GM19455 (cell line): ENCODE measurements around the gene SERPINB8.
"Not testable (repeated sequence)": the region's sequence is repeated elsewhere in the genome, so short reads cannot be mapped to it uniquely, and the experiment has no call there.

ENCODE experiments used
- ATAC-seq: cut with Tn5 transposase; IDR thresholded peaks from one replicate; pipeline ENCODE4 v1.9.1; 2021; ENCODE audit not compliant: unreplicated experiment

SERPINB8 gene, protein sequence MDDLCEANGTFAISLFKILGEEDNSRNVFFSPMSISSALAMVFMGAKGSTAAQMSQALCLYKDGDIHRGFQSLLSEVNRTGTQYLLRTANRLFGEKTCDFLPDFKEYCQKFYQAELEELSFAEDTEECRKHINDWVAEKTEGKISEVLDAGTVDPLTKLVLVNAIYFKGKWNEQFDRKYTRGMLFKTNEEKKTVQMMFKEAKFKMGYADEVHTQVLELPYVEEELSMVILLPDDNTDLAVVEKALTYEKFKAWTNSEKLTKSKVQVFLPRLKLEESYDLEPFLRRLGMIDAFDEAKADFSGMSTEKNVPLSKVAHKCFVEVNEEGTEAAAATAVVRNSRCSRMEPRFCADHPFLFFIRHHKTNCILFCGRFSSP

DNA sequence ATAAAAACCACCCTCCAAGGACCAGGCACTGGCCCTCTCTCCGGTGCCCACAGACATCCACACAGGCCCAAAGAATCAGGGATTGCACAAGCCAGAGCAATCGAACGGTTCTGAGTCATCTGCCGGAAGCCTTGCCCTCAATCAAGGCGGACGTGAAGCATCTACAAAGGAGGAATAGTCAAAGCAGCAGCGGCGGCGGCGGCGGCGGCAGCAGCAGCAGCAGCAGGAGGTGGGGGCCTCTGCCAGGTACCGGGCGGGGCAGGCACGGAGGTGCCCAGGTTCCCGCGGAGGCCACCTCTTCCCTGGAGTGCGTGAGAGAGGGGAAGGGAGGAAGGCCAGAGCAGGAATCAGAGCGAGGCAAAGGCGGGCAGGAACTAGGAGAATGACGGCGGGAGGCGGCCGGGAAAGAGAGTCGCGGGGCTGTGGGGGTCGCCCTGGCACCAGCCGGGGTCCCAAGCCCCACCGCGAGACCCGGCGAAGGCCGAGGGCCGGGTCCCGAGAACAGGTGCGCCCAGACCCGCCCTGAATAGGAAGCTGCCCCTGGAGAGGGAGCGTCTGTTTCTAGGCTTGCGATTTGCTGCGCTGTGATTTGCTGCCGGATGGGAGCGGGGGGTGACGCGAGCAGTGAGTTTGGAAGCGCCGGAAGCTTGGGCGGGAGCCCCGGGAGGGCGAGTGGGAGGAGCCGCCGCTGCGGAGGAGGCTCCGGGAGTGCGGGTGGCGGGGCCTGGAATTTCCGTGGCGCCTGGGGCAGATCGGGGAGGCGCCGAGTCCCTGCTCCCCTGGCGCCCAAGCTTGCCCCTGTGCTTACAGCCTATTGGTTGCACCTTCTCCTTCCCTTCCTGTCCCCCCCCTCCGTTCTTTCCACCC lies at the start of gene SERPINB8:
Gene SERPINB8 (plus strand): TSS at position 140 of the 867 bp plus-strand sequence. CDS start 8,228 bp downstream, outside the sequence.
- peak; percentile 96 for ATAC-seq

DNA sequence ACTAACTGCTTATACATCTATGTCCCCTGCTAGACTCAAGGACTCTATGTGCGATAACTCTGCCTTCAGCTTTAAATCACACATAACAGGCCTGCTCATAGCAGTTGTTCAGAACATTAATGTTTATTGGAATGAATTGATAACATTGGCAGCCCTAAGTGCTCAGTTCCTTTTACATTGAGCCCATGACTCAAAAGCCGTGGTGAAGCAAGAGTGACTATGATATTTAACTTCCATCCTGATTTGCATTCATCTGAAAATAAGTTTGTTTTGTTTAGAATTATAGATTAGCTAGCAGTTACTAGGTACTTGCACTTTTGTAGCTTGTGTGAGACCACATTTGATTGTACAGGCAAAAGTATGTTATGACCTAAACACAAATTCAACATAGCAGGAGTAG lies 47.8 kb upstream of the SERPINB8 start:
- ATAC-seq = no peak

DNA sequence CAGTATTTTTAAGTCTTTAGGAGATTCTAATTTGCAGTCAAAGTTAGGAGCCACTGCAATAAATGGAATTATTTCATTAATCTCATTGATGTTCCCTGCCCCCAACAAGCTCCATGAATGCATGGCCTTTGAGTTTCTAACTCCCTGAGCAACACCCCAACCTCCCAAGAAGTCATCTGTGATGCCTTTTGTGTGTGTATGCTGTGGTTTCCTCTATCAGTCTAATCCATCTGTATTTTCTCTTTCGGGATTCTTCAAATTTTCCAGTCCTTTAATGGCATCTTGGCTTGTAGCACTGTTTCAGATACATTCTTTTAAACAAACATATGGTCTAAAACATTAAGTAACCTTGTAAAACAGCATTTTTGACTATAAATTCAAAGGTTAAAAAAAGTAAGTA lies 45.3 kb upstream of the SERPINB8 start:
- no peak for ATAC-seq

DNA sequence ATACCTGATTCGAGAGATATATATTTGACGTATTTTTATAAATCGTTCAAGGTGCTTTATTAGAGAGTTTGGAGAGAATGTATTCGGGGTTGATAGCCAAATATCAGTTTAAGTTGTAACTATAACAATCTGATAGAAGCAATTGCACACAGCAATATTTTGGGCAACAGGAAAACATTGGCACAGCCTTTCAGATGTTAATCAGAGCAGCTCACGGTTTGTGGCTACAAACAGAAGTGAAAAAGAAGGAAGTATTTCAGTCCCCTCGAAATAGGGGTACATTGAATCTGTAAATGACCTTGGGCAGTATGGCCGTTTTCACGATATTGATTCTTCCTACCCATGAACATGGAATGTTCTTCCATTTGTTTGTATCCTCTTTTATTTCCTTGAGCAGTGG lies 41.5 kb upstream of the SERPINB8 start:
- ATAC-seq = no peak

DNA sequence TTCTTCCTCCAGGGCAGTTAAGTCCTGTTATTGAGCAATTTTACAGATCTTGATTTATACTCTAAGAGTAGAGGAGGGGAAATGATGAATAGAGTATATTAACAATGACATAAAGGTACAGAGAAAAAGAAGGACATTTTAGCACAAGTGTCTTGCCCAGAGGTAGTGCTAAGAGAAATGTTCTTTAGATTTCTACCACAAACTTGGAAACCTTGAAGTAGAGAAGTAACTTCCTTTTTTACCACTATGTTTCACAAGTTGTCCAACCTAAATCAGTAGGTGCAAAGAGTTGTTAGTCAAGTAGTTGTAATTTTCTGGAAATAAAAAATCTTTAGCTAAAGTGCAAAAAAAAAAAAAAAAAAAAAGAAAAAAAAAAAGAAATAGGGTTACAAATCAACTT lies 40.5 kb upstream of the SERPINB8 start:
- ATAC-seq = not testable (repeated sequence)

DNA sequence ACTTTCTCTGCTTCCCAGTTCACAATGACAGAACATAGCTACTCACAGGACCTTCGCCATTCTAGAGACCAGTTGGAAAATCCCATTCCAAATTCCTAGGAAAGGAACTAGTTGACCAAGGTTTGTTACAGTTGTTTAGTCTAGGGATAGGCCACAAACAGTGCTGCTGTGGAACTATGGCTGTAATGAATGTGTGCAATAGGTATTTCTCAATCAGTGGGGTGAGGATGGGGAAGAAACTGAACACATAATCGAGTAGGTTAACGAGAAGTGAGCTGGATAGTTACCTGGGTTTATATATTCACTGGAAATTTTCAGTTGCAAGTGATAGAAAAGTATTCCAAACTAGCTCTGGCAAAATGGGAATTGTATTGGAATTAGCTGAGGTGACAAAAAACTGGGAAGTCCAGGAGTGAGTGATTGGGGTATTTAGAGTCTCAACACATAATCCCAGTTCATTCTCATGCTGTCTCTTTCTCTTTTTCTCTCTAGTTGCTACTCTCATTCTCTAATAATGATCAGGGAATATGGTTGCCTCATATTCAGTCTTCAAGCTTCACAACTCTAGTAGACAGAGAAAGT lies 39.0 kb upstream of the SERPINB8 start:
- ATAC-seq = no peak

DNA sequence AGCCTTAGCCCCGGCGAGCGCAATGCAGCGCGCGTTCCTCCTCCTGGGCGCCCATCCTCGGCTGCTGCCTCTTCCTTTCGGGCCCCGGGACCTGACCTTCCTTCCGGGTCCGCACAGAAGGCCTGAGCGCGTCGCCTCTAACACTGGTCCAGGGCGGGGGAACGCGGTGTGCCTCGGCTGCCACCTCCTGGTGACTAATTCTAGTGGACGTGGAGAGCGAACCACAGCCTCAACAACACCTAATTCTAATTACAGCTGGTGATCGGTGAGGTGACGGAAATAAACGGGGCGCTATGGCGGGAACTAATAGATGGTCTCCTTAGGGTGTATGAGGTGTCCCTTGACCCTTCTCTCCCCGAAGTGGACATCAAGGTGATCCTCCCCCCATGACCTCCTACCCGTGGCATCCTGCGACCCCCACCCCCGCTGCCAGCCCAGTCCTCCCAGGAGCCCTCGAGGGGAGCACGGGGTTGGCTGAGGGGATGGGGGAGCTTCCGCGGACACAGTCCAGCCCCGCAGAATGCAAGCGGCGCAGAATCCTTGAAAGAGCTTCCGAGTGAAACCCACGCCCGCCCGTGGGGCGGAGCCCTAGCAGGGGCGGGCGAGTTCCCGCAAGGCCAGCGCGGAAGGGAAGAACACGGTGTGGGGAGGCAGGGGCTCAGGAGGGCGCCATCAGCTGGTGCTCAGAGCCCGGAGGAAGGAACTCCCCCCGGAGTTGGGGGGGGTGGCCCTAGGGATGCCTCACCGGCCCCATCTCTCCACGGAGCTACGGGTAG lies 33.5 kb upstream of the SERPINB8 start:
- peak; percentile 99 for ATAC-seq

DNA sequence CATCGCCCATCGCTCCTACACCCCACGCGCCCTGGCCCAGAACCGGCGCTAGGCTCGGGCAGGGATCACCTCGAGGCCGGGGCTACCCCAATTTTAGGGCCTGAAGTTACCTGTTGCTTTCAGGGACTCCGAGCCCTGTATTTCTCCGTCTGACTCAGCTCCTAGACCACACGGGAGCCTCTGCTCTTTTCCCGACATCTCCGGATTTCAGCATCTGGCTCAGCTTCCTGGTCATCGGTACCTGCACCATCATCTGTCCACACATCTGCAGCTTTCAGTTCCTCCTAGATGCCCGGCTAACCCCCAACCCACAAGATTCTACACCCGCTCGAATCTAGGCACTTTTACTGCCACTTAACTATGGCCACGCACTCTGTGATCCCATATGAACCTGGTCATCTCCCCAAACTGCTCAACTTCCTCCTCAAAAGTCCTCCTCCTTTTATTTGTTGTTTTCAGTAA lies 32.9 kb upstream of the SERPINB8 start:
- peak; percentile 23 for ATAC-seq

DNA sequence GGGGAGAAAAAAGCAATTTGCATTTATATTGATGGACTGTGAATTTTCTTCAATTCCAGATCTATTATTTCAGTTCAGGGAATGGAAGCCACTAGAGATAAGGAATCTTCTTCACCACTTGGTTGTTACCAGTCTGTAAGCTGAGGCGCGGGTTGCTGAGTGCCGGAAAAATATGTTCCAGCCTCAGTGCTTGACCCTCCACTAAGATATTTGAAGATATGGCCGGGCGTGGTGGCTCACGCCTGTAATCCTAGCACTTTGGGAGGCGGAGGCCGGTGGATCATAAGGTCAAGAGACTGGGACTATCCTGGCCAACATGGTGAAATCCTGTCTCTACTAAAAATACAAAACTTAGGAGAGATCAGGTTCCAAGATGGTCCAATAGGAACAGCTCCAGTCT lies 29.9 kb upstream of the SERPINB8 start:
- no peak for ATAC-seq

DNA sequence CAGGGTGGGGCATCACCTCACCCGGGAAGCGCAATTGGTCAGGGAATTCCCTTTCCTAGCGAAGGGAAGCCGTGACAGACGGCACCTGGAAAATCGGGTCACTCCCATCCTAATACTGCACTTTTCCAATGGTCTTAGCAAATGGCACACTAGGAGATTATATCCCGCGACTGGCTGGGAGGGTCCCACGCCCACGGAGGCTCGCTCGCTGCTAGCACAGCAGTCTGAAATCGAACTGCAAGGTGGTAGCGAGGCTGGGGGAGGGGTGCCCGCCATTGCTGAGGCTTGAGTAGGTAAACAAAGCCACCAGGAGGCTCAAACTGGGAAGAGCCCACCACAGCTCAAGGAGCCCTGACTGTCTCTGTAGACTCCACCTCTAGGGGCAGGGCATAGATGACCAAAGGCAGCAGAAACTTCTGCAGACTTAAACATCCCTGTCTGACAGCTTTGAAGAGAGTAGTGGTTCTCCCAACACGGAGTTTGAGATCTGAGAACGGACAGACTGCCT lies 29.3 kb upstream of the SERPINB8 start:
- not testable (repeated sequence) for ATAC-seq

DNA sequence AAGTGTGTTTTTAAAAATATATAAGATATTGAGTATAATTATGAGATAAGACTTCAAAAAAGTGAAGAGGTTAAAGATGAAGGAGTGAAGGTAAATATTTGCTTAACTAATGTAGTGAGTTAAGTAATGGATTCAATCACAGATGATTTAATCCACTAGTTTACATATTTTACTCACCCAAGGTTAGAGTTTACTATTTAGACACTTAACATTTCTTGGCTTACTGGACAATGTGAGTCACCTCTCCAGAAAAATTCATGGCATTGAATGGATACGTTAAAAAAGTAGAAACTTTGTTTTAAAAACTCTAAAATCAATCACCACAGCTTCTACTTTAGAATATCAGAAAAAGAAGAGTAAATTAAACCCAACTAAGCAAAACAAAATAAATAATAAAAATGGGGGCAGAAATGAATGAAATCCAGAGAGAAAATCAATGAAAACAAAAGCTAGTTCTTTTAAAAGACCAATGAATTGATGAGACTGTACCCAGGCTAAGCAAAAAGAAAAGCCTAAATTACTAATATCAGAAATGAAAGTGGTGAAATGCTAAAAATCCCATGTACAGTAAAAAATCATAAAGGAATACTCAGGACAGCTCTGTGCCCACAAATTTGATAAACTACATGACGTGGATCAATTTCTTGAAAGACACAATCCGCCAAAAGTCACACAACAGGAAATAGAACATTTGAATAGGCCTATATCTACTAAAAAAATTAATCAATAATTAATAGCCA lies 22.7 kb upstream of the SERPINB8 start:
- no peak for ATAC-seq

DNA sequence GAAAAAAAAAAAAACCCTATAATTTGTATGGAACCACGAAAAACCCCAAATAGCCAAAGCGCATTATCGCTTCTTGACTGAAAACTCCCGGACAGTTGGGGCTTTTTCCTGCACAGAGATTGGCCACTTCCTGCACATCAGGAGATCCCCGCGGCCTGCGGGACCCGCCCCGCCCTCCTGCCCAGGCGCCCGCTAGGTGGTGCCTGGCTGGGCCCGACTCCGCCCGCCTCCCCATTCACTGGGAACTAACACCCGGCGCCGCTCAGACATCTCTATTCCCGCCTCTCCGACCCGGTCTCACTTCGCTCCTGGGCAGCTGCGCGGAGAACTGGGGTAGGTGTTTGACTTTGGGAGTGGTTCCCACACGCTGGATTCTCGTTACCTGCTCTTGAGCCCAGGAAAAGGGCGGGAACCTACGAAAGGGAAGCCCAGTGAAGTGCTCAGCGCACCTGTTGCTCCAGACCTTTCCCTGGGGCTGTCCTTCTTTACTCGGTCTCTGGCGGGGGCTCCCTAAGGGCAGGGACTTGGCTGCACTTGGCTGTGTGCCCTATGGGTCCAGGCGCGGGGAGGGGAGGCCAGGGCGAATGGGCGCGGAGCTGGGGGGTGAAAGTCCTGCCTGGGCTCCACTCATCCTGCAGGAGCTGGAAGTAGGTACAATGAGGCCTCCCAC lies 20.7 kb upstream of the SERPINB8 start, which contains the start of gene HMSD:
Gene HMSD (plus strand): TSS at position 234 of the 670 bp plus-strand sequence. CDS start 4,155 bp downstream, outside the sequence.
- ATAC-seq = peak; percentile 87

DNA sequence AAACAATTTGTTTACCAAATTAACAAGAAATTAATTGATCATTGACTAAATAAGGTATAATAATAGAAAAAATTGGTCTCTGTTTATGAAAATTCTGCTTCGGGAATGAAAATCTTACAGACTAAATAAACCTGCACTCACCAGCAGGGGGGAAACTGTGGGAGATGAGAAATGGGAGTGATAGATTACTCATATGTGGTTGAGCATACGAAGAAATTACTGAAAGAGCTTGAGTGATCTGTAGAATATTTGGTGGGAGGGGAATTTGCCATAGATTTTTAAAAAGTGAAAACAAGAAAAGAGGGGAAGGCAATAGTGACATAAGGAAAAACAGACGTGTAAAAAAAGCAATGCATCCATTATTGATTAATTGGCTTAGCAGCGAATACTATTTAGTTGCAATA lies 18.6 kb upstream of the SERPINB8 start:
- ATAC-seq = peak; percentile 46

DNA sequence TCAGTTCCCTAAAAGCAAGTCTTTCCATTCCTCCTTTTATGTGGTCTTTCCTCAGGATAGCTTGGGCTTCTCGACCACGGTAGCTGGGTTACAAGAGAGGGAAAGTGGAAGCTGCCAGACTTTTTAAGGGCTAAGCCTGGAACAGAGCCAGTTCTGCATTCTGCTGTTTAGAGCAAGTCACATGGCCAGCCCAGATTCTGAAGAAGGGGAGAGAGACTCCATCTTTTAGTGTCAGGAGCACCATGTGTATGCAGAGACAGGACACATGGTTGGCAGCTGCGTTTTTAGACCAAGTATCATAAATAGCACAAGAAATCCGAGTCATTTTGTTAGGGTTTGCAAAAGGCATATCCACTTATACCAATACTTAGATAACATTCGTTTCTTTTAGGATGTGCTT lies 16.1 kb upstream of the SERPINB8 start:
- no peak for ATAC-seq

DNA sequence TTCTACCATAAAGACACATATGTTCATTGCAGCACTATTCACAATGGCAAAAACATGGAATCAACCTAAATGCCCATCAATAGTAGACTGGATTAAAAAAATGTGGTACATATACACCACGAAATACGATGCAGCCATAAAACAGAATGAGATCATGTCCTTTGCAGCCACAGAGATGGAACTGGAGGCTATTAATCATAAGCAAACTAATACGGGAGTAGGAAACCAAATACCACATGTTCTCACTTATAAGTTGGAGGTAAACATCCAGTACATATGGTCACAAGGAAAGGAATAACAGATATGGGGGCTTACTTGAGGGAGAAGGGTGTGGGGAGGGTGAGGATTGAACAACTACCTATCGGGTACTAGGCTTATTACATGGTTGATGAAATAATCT lies 13.1 kb upstream of the SERPINB8 start:
- ATAC-seq = no peak

DNA sequence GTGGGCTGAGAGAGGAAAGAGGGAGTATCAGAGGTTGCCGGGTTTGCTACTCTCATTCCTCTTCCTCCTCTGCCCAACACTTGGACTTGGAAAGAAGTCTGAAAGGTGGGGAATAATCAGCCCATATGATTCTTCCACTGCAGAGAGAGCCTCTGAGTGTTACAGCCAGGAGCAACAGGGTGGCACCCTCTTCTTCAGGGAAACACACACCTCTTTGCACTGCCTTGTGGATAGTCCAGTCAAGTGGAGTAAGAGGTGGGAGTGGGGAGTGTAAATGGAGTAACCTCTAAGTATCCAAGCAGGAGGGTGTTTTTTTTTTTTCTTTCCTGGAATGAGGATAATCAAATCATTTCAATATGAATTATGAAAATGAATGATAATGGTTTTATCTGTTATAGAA lies 9.0 kb upstream of the SERPINB8 start:
- ATAC-seq = no peak

DNA sequence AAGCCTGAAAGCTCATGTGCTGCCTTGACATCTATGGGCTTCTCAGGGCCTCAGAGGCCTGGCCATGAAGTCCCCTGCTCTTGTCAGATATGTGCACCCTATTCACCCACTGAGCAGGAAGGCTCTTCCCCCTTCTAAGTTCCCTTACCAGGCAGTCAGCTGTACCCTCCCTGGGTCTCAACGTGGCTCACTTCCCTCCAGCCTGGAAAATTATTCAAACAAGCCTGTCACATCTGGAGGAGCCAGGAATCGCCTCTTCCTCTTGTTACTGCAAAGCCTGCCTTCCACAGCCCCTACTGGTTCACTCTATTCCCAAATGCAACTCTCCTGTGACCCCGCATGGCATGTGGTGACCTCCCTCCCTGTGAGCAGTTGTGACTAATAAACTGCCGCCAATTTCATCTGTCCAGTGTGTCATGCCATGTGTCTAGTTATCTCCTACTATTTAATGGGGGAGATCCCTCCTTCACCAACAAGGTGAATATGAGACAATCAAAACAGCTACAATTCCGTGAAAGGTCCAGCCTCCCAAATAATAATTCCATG lies 8.4 kb upstream of the SERPINB8 start:
- no peak for ATAC-seq

DNA sequence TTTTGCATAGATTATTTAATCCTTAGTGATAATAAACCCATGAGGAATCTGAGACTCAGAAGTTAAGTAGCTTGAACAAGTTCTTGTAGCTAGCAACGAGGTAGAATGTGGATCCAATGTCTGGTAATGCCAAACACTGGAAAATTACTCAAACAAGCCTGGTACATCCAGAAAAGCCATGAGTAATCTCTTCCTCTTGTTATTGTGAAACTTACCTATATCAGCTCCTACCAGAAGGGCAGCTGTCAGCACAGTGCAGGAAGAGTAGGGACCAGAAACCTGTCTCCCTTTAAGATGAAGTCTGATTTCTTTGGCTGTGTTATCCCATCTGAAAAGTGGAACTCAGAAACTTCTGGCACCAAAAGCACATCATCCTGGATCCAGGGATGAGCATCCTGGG lies 7.7 kb upstream of the SERPINB8 start:
- no peak for ATAC-seq
